Trophoblast cell (in vitro differentiated cells and primary cell): ENCODE data around the gene KCNC3.

Experiments
- DNase-seq, 2 donors: peaks; one replicate each; pipeline ENCODE4 v3.0.0-alpha.2; 2016
- H2AFZ ChIP-seq: 2 replicates; pipeline ENCODE4 v1.6.1; 2013; ENCODE audit warnings: low read length, moderate library complexity, mild to moderate bottlenecking; ENCODE audit not compliant: insufficient read depth, poor library complexity
- H2AK5ac ChIP-seq: 2 replicates; pipeline ENCODE4 v1.6.1; 2013; ENCODE audit warnings: mild to moderate bottlenecking, low read length
- H2BK120ac ChIP-seq: 2 replicates; pipeline ENCODE4 v1.6.1; 2013; ENCODE audit warnings: low read length, mild to moderate bottlenecking, moderate library complexity; ENCODE audit not compliant: insufficient read depth, poor library complexity
- H2BK12ac ChIP-seq: 2 replicates; pipeline ENCODE4 v1.6.1; 2013; ENCODE audit warnings: mild to moderate bottlenecking, low read length, moderate library complexity
- H2BK5ac ChIP-seq: 2 replicates; pipeline ENCODE4 v1.6.1; 2013; ENCODE audit warnings: low read length, low read depth, moderate library complexity, mild to moderate bottlenecking; ENCODE audit not compliant: poor library complexity
- H3K14ac ChIP-seq: 2 replicates; pipeline ENCODE4 v1.6.1; 2013; ENCODE audit warnings: mild to moderate bottlenecking, low read length
- H3K18ac ChIP-seq: 2 replicates; pipeline ENCODE4 v1.6.1; 2013; ENCODE audit warnings: mild to moderate bottlenecking, low read length
- H3K23ac ChIP-seq: 2 replicates; pipeline ENCODE4 v1.6.1; 2013; ENCODE audit warnings: low read length
- H3K27ac ChIP-seq: 2 replicates; pipeline ENCODE4 v1.5.1; 2013; ENCODE audit warnings: low read depth, mild to moderate bottlenecking, inconsistent platforms, low read length, moderate library complexity
- H3K27me3 ChIP-seq: 2 replicates; pipeline ENCODE4 v1.6.1; 2013; ENCODE audit warnings: inconsistent platforms, mild to moderate bottlenecking, low read length, moderate library complexity; ENCODE audit not compliant: insufficient read depth
- H3K36me3 ChIP-seq, 2 experiments: 1 replicate in 1 of 2; 2 replicates in 1 of 2; pipeline ENCODE4 v1.6.1; 2013; ENCODE audit warnings: low read length in 2 of 2, mild to moderate bottlenecking in 2 of 2, moderate library complexity in 1 of 2; ENCODE audit not compliant: insufficient read depth in 2 of 2, control insufficient read depth in 1 of 2
- H3K4ac ChIP-seq: 2 replicates; pipeline ENCODE4 v1.6.1; 2013; ENCODE audit warnings: low read depth, mild to moderate bottlenecking, low read length, moderate library complexity
- H3K4me1 ChIP-seq, 2 experiments: 1 replicate in 1 of 2; 2 replicates in 1 of 2; pipeline ENCODE4 v1.6.1; 2013; ENCODE audit warnings: low read length in 2 of 2, mild to moderate bottlenecking in 2 of 2, moderate library complexity in 1 of 2; ENCODE audit not compliant: insufficient read depth in 2 of 2, control insufficient read depth in 1 of 2
- H3K4me2 ChIP-seq: 2 replicates; pipeline ENCODE4 v1.6.1; 2013; ENCODE audit warnings: inconsistent platforms, mild to moderate bottlenecking, low read length, moderate library complexity
- H3K4me3 ChIP-seq: 2 replicates; pipeline ENCODE4 v1.5.1; 2013; ENCODE audit warnings: mild to moderate bottlenecking, low read depth, low read length, inconsistent platforms
- H3K79me1 ChIP-seq: one replicate; pipeline ENCODE4 v1.6.1; 2013; ENCODE audit warnings: low read length
- H3K79me2 ChIP-seq: 2 replicates; pipeline ENCODE4 v1.6.1; 2013; ENCODE audit warnings: low read length, mild to moderate bottlenecking; ENCODE audit not compliant: control insufficient read depth, insufficient read depth, poor library complexity
- H3K9ac ChIP-seq: 2 replicates; pipeline ENCODE4 v1.6.1; 2013; ENCODE audit warnings: mild to moderate bottlenecking, low read length
- H3K9me3 ChIP-seq: 2 replicates; pipeline ENCODE4 v1.6.1; 2013; ENCODE audit warnings: low read depth, mild to moderate bottlenecking, control low read depth, inconsistent platforms, low read length; ENCODE audit not compliant: insufficient read depth
- H4K12ac ChIP-seq: 2 replicates; pipeline ENCODE4 v1.6.1; 2013; ENCODE audit warnings: low read depth, mild to moderate bottlenecking, low read length, moderate library complexity
- H4K8ac ChIP-seq: 2 replicates; pipeline ENCODE4 v1.6.1; 2013; ENCODE audit warnings: low read depth, mild to moderate bottlenecking, low read length, moderate library complexity
- H4K91ac ChIP-seq: one replicate; pipeline ENCODE4 v1.6.1; 2013; ENCODE audit warnings: low read depth, mild to moderate bottlenecking, low read length, moderate library complexity
- WGBS: extraction: QIAGEN DNeasy Blood & Tissue Kit; methylation state at CpG from one replicate; pipeline ENCODE4 v1.1.7; 2013; ENCODE audit warnings: missing lambda C conversion rate; ENCODE audit not compliant: insufficient read length, insufficient coverage; ENCODE audit errors: extremely low coverage; 5-methylcytosine and 5-hydroxymethylcytosine counted together

Gene KCNC3

DNA sequence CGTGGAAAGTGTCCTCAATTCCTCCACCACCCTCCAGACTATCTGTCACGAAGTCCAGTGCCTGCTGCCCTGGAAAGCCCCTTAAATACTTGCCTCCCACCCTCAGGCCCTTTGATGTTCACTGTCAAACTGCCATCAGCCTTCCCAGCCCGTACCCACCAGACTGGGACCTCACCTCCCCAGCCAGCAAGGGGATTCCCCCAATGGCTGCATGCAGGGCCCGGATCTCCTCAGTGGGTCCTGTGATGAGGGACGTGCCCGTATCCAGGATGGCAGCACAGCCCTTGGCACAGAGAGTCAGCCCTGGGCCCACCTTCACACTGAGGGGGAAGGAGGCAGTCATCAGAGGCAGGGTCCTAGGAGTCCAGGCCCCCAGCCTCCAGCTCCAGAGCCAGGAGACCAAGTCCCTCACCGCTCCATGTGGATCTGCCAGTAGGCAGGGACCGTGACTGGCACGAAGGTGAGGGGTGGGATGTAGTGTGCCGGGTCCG is 30.2 kb upstream of the KCNC3 start:
- Histone ChIP-seq H4K8ac (no peak overlapping the region), H3K27ac (no peak overlapping the region), H2AK5ac (no peak overlapping the region), H3K18ac (no peak overlapping the region), H2BK120ac (no peak overlapping the region), H3K27me3 (no peaks in the 10 kb centered on the region), H3K36me3 (peaks cover 10 to 12% of the 10 kb centered on the region in 2 experiments), H4K12ac (no peak overlapping the region), H3K79me2 (no peaks in the 10 kb centered on the region), H4K91ac (no peak overlapping the region), H3K9ac (no peak overlapping the region), H3K4me3 (no peak overlapping the region), H3K9me3 (peaks cover 2% of the 10 kb centered on the region), H3K4ac (no peak overlapping the region), H3K79me1 (no peaks in the 10 kb centered on the region), H2BK12ac (no peak overlapping the region), H3K4me1 (no peaks in the 10 kb centered on the region), H3K14ac (no peak overlapping the region), H3K23ac (no peak overlapping the region), H2BK5ac (no peak overlapping the region), H3K4me2 (no peak overlapping the region), H2AFZ (no peak overlapping the region)
- no peak for DNase-seq
- no CpG with 5 or more reads among the region's 11 CpGs for WGBS

DNA sequence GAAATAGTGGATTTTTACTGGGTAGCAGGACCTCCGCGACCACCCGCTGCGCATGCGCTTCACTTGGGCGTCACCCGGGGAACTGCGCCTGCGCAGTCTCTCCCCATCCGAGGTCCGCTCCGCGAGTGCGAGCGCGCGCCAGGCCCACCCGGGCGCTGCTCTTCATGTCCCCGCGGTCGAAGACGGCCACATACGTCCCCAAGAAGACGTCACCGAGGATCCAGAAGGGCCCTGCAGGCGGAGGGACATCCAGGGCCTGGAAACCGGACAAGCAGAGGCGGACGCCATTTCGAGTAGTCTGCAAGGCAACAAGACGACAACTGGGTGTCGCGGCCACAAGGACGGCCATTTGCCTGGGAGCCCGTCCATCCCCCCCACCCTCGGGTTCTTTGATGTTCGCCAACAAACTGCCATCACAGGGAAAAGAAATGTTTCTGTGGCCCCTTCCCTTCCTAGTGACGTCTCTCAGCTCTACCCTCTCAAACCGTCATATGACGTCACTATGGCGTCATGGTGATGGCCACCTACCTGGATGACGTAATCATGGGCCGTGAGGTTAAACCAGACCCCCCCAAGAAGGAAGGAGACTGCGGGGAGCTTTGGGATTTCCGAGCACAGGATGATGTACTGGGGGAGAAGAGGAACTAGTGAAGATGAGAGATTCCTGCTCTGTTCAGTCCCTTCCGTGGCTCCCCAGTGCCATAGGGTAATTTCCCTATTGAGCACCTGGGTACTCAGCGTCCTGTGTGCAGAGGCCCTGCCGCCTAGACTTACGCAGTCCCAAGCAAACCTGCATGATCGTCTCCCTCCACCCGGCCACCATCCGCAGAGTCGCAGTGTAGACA is 29.5 kb upstream of the KCNC3 start:
- Histone ChIP-seq H4K8ac (no peak overlapping the region), H3K9me3 (peaks cover 2% of the 10 kb centered on the region), H3K4ac (no peak overlapping the region), H2BK5ac (no peak overlapping the region), H2AFZ (no peak overlapping the region), H3K9ac (no peak overlapping the region), H3K27me3 (no peaks in the 10 kb centered on the region), H3K36me3 (peaks cover 10 to 12% of the 10 kb centered on the region in 2 experiments), H3K79me1 (no peaks in the 10 kb centered on the region), H3K4me1 (no peaks in the 10 kb centered on the region), H3K18ac (no peak overlapping the region), H4K12ac (no peak overlapping the region), H3K79me2 (no peaks in the 10 kb centered on the region), H3K14ac (no peak overlapping the region), H4K91ac (no peak overlapping the region), H3K27ac (no peak overlapping the region), H2AK5ac (no peak overlapping the region), H2BK120ac (no peak overlapping the region), H3K4me2 (no peak overlapping the region), H3K4me3 (no peak overlapping the region), H3K23ac (no peak overlapping the region), H2BK12ac (no peak overlapping the region)
- DNase-seq, result peak; percentile 84 to 94
- no CpG with 5 or more reads among the region's 54 CpGs for WGBS

GRCh38 chr19:50357178-50358100 is 28.3 kb upstream of the KCNC3 start:
- WGBS, result no CpG with 5 or more reads among the region's 54 CpGs
- Histone ChIP-seq H3K23ac (no peak overlapping the region), H3K4me1 (no peaks in the 10 kb centered on the region), H3K4me3 (no peak overlapping the region), H2BK120ac (no peak overlapping the region), H3K79me2 (no peaks in the 10 kb centered on the region), H2AFZ (no peak overlapping the region), H3K4me2 (no peak overlapping the region), H3K4ac (no peak overlapping the region), H3K27ac (no peak overlapping the region), H3K14ac (no peak overlapping the region), H2AK5ac (no peak overlapping the region), H3K27me3 (no peaks in the 10 kb centered on the region), H2BK12ac (no peak overlapping the region), H3K9ac (no peak overlapping the region), H3K79me1 (no peaks in the 10 kb centered on the region), H3K36me3 (peaks cover 10 to 13% of the 10 kb centered on the region in 2 experiments), H4K12ac (no peak overlapping the region), H3K18ac (no peak overlapping the region), H4K8ac (no peak overlapping the region), H2BK5ac (no peak overlapping the region), H3K9me3 (peaks cover 2% of the 10 kb centered on the region), H4K91ac (no peak overlapping the region)
- peak; percentile 82 to 88 for DNase-seq

- no peak overlapping the region for H3K4me2 ChIP-seq
- no peak overlapping the region for H3K4me3 ChIP-seq
- no peak overlapping the region for H2BK12ac ChIP-seq
- no peak overlapping the region for H3K4ac ChIP-seq
- no peak overlapping the region for H2BK120ac ChIP-seq
- DNase-seq, result no peak
- H3K79me2 ChIP-seq, result no peaks in the 10 kb centered on the region
- no peak overlapping the region for H3K14ac ChIP-seq
- no peaks in the 10 kb centered on the region for H3K79me1 ChIP-seq
- H2BK5ac ChIP-seq, result no peak overlapping the region
- peaks cover 2% of the 10 kb centered on the region for H3K9me3 ChIP-seq
- H2AK5ac ChIP-seq, result no peak overlapping the region
- H4K91ac ChIP-seq, result no peak overlapping the region
- no peak overlapping the region for H2AFZ ChIP-seq
- H3K4me1 ChIP-seq, result no peaks in the 10 kb centered on the region
- no peak overlapping the region for H3K18ac ChIP-seq
- H3K36me3 ChIP-seq, result peaks cover 10 to 13% of the 10 kb centered on the region in 2 experiments
- H4K8ac ChIP-seq, result no peak overlapping the region
- H3K23ac ChIP-seq, result no peak overlapping the region
- H3K9ac ChIP-seq, result no peak overlapping the region
- no peak overlapping the region for H3K27ac ChIP-seq
- no CpG with 5 or more reads among the region's 13 CpGs for WGBS
- no peak overlapping the region for H4K12ac ChIP-seq
- H3K27me3 ChIP-seq, result no peaks in the 10 kb centered on the region
Measured at GRCh38 chr19:50356691-50357177, 27.6 kb upstream of the KCNC3 start.
